ENCODE results near the gene GPX7.

The GPX7 gene

DNA sequence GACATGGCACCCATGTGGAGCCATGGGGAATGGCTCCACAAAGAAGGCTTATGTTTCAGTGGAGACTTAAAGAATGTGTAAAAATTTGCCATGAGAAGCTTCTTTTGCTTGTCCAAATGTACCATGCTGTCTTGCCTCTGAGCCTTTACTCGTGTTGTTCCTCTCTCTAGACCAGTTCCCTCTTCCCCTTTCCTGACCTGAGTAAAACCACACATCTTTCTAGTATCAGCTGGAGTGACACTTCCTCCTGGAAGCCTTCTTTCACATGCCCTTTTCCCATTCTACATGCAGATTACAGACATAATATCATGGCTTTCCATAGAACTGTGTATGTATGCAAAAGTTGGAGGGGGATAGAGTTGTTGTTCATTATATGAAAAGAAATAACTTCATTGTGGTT is 13.6 kb upstream of the GPX7 start:
- DNase-seq: no peak

DNA sequence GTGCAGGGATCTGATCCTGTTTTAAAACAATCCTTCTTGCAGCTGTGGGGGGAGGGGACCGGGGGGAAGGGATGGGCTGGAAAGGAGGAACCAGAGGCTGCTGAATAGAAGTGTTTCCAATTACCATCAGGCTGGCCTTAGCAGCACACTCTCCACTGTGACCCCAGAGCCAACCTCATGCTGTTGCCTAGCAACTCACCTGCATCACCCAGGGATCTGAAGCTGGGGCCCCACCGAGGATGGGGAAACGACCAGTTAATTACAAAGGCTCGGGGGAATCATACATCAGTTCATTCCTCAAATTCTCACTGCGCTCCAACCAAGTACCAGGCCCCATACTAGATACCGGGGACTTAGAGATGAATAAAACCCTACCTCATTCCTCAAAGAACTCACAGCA is 11.9 kb upstream of the GPX7 start:
- DNase-seq: no peak

DNA sequence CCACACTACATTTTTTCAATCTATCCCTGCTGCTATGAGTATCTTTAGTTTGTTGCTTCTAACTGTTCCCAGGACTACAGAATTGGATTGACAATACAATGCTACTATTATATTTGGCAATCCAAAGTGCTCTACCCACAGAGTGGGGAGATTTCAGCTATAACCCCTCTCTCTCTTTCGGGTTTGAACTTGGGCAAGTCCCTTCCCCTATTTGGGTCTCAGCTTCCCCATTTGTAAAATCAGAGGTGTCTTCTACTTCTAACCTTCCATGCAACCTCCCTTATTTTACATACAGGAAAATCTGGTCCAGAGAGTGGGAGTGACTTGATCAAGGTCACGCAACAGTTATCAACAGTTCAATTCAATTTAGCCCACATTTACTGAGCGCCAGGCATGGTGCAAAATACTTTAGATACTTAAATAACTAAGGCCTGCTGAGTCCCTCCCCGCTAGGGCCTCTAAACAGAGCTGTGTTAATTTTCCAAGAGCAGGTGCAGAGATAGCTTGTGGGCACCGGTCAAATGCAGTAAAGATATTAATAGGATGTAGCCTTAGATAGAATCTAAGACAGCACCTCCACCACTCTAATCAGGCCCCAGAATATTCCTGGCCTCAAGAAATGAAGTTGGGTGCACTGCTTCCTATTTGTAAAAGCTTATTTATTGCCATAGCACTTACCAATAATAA is 9.4 kb upstream of the GPX7 start:
- no peak for DNase-seq

DNA sequence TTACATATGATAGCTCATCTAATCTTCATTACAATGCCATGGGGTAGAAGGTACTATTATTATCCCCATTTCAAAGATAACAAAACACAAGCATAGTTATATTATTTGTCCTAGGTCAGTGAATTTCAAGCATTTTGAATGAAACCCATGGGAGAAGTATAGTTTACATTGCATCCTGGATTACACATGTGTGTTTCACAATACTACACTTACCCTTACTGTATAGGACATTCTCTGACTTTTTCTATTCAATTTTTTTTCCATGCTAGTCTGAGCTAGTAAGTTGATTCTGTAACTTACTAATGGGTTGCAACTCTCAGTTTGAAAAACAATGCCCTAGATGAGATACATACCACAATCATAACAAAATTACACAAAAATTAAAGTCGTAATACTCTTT is 8.7 kb upstream of the GPX7 start:
- DNase-seq: no peak

DNA sequence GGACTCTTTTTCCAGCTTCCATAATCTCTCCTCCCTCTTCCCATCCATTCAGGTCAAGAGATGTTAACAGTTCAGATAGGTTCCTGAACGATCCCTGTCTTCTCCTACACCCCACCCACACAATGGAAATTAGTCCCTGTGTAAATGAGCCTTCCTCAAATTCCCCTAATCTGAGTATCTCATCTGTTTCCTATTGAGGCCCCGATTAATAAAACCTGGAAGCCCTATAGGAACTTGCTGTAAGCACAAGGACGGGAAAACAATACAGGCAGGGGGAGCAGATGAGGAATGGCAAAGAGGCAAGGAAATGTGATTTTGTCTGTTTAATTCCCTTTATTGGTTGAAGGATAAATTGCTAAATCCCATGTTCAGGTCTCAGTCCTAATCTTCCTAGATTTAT is 7.1 kb upstream of the GPX7 start:
- DNase-seq: no peak

DNA sequence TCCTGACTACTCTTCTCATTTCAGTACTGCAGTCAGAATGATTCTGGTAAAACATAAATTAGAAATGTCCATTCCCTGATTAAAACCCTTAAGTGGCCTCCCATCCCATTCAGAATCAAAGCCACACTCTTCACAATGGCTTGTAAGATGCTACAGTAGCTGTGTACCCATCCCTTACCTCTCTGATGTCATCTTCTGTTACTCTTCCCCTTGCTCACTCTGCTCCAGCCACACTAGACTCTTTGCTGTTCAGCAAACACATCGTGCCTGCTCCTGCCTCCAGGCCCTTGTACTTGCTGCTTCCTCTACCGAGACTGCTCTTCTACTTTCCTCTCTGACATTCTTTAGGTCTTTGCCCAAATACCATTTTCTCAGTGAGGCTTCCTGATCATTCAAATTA is 4.3 kb upstream of the GPX7 start:
- DNase-seq: no peak

DNA sequence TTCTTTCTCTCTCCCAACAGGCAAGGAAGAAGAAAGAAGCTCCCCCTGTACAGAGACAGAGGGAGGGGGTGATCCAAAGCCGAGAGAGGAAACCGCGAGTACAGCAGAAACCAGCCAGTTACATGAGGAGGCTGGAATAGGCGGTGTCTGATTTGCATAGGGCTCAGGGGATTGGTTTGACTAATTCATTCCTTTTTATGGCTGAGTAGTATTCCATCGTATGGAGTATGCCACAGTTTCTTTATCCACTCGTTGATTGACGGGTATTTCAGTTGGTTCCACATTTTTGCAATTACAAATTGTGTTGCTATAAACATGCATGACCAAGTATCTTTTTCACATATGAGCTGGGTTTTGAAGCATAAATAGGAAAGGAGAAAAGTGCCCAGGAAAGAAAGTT is 3.4 kb upstream of the GPX7 start:
- no peak for DNase-seq

DNA sequence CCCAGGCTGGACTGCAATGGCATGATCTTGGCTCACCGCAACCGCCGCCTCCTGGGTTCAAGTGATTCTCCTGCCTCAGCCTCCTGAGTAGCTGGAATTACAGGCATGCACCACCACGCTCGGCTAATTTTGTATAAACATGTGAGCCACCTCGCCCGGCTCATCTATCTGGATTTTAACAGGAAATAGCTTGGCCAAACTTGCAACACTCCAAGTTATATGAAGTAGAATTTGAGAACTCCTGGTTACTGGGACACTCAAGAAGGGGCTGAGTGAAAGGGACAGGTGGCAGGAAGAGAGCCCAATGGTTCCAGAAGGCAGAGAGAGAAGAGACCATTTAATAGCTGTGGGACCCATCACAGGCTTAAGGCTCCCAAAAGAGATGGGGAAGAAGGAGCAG is 2.9 kb upstream of the GPX7 start:
- no peak for DNase-seq

DNA sequence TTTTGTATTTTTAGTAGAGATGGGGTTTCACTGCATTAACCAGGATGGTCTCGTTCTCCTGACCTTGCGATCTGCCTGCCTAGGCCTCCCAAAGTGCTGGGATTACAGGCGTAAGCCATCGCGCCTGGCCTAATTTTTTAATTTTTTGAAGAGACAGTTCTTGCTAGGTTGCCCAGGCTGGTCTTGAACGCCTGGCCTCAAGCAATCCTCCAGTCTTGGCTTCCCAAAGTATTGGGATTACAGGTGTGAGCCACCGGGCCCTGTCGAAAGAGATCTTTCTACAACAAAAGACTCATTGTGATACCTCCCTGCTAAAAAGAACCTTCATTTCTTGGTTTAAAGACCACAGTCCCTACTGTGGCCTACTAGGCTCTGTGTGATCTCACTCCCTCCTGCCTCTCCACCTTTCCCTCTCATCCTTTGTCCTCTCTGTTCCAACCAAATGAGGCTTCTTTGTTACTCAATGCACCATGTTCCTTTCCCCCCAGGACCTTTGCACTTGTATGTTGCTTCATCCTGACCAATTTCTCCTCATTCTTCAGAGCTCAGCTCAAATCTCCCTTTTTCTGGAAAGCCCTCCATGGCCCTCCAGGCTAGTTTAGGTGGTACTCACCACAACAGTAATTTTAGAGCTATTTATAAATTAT is 1.5 kb upstream of the GPX7 start:
- no peak for DNase-seq

DNA sequence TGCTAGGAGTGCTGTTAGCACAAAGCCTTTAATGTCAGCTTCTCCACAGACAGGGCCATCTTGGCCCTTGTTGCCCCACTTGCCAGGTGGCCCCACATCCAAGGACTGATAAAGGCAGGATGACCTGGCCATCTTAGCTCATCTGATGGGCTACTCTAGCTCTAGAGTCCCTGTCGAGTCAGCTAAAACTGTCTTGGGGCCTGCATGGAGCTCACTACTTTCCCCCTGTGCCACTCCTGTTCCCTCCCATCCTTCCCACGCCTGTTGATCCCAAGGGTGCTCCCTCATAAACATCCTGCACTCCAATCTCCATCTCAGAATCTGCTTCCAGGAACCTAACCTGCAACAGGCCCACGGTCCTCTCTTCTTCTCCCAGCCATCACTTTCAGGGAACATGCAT is 652 bp upstream of the GPX7 start:
- no peak for DNase-seq

DNA sequence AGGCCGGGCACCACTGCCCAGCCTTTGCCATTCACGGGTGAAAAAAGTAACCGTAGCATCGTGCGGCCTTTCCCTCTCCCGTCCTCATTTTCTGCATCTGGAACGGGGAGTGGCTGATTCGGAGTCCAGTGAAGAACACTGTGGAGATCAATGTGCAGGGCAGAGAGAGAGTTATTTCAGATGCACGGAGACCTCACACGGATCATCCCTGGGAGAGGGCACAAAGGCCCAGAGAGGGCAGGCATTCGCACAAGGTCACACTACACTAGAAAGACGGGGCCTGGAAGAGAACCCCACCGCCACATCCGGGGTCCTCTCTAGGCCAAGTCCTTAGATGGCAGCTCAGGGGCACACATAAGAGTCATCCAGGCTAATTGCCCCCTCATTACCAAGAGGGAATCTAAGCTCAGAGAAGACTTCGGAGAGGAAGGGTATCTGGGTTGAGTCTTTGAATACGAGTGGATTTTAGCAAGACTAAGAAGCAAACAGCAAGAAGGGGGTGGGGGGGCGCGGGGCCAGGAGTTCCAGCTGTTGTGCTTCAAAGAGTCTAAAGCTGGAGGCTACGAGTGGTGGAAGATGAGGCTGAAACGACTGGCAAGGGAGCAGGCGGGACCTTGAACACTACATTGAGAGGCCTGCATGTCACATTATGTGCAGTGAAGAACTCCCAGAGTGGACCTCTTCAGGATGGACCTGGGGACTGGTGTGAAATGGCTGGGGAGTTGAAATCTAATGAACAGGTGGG is 857 bp downstream of the GPX7 start:
- DNase-seq: peak in 1 of 2 experiments; percentile 16

DNA sequence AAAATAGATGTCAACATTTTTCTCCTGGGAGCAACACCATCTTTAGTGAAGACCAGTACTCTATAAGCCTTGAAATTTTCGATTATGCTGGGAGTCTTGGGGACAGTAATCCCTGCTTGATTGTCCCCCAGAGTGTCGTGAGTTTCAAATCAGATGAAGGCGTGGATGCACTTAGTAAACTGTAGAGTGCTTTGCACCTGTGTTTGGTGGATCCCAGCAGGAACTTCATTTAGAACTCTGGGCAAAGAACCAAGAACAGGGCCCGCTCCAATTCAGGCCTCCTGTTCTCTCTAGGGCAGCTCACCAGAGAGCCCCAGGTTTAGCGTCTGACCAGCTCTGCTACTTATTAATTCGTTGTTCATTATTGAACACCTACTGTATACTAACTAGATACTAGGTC is 1.5 kb downstream of the GPX7 start:
- peak in 1 of 2 experiments; percentile 9 for DNase-seq

DNA sequence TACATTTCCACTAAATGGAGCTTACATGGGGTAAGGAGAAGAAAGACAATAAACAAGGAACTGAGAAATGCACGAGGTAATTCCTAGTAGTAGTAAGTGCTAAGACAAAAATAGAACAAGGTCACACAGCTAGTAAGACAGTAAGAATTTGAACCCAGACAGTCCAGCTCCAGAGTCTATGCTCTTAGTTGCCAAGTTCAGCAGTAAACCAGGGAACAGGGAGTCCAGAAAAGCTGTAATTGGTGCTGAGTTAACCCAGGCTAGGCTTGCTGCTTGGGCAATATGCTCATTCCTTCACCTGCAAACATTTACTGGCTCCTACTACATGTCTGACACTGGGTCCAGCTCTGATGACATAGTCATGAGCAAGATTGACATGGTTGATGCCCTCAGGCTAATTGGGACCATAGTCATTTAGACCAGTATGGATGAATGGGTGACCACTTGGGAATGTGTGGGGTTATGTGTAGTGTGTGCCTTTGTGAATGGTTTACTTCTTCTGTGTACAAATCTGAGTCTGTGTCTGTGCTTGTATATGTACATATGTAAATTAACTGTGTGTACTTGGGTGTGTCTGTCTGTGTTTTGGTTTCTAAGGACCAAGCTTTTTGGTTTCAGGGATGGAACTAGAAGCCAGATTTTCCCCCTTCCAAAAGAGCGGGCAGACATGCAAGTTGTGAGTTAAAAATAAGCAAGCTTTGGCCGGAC is 2.0 kb downstream of the GPX7 start:
- no peak for DNase-seq

DNA sequence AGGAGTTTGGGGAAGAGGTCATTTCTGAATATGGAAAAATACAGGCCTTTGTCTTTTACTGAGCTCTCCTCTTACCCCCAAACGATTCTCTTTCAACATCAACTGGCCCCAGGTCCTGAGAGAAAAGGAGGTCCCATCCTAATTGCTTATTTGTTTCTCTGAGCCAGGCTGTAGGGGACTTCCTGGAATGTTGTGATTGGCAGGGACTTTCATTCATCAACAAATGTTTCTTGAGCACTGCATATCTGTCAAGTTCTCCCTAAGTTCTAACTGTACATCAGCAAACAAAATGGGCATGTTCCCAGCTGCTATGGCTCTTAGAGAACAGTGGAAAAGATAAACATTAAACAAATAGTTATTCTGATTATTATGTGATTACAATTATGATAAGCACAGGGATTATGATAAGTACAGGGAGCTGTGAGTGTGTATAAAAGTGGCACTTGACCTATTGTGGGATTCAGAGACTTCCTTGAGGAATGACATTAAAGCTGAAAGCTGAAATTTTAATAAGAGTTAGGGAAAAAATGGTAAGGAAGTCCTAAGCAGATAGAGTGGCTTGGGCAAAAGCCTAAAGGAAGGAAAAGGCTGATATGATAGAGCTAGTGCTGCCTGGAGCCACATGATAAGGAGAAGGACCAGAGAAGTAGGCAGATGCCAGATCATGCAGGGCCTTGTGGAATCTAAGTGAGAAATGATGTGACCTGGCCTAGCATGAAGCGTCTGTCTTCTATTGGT is 11.6 kb downstream of the GPX7 start:
- no peak for DNase-seq

DNA sequence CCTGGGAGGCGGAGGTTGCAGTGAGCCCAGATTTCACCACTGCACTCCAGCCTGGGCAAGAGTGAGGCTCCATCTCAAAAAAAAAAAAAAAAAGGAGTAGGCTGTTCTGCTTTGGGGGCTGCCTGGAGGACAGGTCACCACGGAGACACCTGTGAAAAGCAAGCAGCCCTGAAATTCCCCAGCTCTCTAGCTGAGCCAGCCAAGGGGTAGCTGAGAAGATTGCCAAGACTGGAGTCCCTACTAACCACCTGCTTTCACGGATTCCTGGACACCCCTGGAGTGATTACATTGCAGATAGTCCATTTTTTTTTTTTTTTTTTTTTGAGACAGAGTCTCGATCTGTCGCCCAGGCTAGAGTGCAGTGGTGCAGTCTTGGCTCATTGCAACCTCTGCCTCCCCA is 12.5 kb downstream of the GPX7 start:
- no peak for DNase-seq

DNA sequence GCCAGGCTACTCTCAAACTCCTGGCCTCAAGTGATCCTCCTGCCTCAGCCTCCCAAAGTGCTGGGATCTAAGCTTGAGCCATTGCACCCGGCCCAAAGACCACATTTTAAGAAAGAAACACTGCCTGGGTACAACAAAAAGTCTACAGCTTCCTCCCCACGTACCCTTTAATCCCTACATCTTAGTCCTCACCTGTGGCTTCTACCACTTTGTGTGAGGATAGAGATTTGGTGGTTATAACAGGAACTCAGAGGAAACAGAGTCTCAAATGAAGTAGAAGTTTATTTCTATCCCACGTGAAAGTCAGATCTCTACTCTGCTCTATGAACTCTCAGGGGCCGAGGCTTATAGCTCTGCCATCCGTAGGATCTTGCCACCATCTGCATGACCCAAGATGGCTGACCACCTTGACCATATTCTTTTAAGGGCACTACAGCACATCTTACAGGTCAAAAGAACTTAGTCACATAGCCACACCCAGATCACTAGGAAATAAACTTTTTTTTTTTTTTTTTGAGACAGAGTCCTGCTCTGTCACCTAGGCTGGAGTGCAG is 13.4 kb downstream of the GPX7 start:
- no peak for DNase-seq

DNA sequence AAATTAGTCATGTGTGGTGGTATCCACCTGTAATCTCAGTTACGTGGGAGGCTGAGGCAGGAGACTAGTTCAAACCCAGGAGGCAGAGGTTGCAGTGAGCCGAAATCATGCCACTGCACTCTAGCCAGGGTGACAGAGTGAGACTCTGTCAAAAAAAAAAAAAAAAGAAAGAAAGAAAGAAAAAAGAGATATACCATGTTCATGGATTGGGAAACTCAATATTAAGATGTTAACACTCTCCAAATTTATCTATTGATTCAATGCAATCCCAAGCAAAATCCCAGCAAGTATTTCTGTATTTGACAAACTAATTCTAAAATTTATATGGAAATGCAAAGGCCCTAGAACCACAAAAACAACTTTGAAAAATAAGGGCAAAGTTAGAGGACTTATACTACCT is 19.8 kb downstream of the GPX7 start:
- no peak for DNase-seq

DNA sequence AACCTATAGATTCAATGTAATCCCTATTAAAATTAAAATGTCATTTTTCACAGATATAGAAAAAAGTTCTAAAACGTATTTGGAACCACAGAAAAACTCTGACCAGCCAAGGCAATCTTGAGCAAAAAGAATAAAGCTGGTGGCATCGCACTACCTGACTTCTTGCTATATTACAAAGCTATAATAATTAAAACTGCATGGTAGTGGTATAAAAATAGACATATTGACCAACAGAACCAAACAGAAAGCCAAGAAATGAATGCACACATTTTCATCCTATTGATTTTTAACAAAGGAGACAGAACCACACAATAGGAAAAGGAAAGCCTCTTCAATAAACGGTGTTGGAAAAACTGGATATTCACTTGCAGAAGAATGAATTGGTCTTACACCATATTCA is 21.6 kb downstream of the GPX7 start:
- DNase-seq: no peak

DNA sequence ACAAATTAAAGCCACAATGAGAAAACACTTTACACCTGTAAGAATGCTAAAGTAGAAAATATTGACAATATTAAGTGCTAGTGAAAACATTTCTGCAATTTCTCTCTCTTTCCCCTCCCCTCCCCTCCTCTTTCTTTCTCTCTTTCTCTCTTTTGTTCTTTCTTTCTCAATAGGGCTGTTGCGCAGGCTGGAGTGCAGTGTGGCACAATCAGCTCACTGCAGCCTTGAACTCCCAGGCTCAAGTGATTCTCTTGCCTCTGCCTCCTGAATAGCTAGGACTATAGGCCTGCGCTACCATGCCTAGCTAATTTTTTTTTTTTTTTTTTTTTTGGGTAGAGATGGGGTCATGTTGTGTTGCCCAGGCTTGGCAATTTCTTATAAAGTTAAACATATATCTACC is 24.9 kb downstream of the GPX7 start:
- DNase-seq: no peak

DNA sequence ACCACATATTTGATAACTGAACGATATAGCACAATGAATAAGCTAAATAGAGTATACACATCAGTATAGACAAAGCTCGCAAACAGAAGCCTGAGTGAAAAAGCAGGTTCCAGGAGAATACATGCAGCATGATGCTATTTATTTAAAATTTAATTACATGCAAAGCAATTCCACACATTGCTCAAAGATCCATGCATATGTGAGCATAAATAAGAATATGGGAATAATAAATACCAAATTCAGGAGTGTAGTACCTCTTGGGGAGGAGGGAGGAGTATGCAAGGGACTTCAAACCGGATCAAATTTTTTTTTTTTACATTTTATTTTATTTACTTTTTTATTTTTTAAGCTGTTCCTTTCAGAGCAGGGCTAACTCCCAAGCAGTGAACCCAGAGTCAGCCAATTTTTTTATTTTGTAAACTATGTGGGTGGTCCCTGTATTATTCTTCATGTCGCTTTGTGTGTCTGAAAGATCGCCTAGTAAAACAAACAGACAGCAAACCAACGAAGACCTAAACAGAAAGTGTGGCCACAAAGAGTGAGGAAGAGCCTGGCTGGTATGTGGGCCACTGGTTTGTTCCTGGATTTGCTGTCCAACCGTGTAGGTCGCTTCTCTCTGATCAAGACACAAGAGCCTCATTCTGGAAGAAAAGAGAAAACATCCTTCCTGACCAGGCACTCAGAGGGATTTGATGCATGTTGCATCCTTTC is 26.6 kb downstream of the GPX7 start:
- no peak for DNase-seq

DNA sequence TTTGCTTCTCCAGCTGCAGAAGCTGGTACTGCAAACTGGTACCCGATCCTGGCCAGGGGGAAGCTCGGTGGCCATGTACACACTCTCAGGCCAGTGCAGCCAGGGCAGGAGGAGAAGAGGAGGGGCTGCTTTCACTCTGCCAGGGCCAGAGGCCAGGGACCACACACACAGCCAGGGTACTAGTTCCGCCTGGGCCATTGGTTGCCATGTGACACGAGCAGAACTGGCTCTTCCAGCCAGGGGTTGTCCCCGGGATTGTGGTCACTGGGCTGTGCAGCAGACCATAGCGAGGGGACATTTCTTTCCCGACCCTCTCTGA is 27.1 kb downstream of the GPX7 start:
- no peak for DNase-seq

DNA sequence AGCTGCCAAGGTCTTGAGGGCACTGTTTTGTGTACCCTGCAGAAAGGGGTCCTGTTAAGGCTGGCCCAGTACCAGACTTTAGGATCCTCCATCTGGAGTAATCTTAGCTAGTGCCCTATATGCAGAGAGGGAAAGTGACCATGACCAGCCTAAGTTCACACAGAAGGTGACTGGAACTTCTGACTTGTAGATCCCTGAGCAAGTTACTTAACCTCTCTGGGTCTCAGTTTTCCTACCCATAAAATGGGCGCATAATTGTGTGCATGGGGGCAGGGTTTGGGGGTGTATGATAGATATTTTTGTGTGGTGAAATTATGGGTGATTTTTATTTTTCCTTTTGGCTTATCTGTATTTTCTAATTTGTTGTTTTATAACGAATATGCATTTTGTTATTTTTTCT is 27.5 kb downstream of the GPX7 start:
- no peak for DNase-seq
